Stimulated activated CD4-positive, alpha-beta T cell treated with anti-CD3 and anti-CD28 coated beads, TNF-alpha, amount 100 ng/mL, for 24 hours (primary cell): ENCODE results near the gene SOX5.
"Not testable (repeated sequence)": the region's sequence is repeated elsewhere in the genome, so short reads cannot be mapped to it uniquely, and the experiment has no call there.

Experiments
- DNase-seq, 3 experiments: peaks; one replicate each; pipeline ENCODE4 v3.0.0-alpha.2; 2020; ENCODE audit warnings: low read depth in 3 of 3

Gene SOX5

GRCh38 chr12:23546756-23547155 lies 402.7 kb downstream of the SOX5 start:
- DNase-seq: no peak

DNA sequence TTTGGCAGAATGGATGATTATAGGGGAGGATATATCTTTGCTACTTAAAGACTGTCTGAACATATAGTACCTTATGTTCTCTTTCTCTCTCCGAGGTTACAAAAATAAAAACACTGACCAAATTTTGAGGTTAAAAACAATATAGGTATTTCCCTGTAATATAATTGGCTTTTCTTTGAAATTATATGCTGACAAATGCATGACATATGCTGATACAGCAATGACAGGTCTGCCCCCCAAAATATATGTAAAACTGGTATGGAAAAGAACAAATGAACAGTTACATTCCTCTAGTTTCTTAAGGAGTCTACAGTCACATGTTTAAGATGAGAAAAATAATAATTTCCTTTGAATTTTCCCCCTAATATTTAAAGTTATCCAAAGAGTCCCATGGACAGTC lies 405.7 kb downstream of the SOX5 start:
- DNase-seq: no peak

GRCh38 chr12:23542187-23542586 lies 407.3 kb downstream of the SOX5 start:
- DNase-seq: no peak

DNA sequence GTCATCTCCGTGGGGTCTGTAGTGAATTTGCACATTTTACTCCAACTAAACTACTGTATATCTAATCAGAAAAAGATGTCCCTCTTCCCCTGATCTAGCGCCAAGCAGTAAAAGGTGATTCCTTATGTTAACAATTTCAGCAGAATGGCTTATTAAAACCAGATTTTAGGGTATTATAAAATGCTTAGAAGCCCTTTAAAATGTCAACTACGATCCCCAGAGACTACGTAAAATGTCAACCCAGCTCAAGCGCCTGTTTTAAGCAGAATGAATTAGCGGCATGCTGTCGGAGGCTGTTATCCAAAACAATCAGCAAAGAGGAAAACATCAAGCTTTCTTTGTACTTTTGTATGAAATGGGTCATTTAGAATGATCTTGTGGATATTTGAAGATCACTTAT lies 408.9 kb downstream of the SOX5 start:
- no peak for DNase-seq

- no peak for DNase-seq
Measured at GRCh38 chr12:23536293-23536692, 413.2 kb downstream of the SOX5 start.

GRCh38 chr12:23535441-23535840 lies 414.0 kb downstream of the SOX5 start:
- no peak for DNase-seq

DNA sequence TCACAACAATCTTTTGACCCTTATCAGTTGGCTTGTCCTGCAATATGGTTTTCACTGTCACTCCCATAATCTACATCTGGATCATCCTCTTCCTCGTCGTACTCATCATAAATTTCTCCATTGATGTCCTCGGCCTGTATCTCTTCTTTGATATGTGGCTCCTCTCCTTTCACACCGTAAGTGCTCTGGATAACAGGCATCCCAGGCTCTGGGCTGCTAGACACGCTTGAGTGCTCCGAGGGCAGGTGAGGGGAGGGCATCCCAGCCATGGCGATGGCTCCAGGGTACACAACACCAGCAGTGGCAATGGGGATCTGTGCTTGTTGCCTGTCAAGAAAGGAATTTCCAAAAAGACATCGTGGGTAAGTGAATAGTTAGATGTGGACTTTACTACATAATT lies 415.3 kb downstream of the SOX5 start:
- no peak for DNase-seq

GRCh38 chr12:23533699-23534098 lies 415.8 kb downstream of the SOX5 start:
- no peak for DNase-seq

DNA sequence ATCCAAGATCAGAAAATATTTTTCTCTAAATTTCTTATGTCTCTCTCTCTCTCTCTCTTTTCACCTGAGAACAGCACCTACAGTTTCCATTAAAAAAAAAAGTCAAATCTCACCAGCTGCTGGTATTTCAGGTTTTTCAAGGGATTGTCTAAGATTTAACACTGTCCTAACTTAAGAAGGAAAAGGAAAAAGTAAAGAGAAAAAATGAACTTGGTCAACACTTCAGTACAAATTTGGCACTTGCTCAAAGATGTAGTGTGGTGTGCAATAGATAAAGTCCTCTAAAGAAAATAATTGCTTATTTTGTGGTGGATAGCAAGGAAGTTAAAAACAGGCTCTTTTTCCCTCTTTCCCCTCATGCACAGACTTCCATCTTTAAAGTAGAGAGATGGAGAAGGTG lies 416.2 kb downstream of the SOX5 start:
- DNase-seq: no peak

GRCh38 chr12:23528316-23528715 lies 421.2 kb downstream of the SOX5 start:
- DNase-seq: no peak

GRCh38 chr12:23525450-23526072 lies 423.9 kb downstream of the SOX5 start:
- DNase-seq: no peak

DNA sequence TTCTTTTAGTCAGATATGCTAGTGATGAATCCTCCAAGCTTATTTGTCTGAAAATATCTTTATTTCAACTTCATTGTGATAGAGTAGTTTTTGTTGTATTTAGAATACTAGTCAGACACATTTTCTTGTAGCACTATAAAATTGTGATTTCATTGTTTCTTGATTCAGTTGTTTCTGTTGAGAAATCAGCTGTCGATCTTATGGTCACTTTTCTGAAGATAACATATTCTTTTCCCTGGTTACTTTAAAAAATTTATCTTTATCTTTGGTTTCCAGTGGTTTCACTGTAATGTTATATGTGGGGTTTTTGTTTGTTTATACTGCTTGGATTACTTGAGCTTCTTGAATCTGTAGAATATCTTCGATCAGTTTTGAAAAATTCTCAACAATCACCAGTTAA lies 426.1 kb downstream of the SOX5 start:
- no peak for DNase-seq

GRCh38 chr12:23519444-23519843 lies 430.0 kb downstream of the SOX5 start:
- DNase-seq: not testable (repeated sequence)

DNA sequence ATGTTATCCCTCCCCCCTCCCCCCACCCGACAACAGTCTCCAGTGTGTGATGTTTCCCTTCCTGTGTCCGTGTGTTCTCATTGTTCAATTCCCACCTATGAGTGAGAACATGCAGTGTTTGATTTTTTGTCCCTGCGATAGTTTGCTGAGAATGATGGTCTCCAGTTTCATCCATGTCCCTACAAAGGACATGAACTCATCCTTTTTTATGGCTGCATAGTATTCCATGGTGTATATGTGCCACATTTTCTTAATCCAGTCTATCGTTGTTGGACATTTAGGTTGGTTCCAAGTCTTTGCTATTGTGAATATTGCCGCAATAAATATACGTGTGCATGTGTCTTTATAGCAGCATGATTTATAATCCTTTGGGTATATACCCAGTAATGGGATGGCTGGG lies 433.7 kb downstream of the SOX5 start:
- DNase-seq: not testable (repeated sequence)

- no peak for DNase-seq
Measured at GRCh38 chr12:23510484-23510883, 439.0 kb downstream of the SOX5 start.

- not testable (repeated sequence) for DNase-seq
Measured at GRCh38 chr12:23509832-23510231, 439.6 kb downstream of the SOX5 start.

DNA sequence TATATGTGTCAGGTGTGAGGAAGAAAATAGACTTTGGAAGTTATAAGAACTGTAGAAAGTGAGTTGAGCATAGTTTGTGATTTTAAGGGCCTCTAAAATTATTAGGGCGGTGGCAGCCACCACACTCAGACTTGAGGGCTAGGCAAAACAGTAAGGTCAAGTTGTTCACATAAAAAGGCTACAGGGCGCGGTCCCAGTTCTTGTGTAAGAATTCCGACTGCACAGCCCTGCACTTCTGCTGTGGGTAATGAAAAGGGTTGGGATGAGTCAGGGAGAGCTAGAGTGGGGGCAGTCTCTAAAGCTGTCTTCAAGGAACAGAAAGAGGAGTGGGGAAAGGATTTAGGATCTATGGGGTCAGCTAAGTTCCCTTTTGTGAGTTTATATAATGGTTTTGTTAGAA lies 441.7 kb downstream of the SOX5 start:
- DNase-seq: not testable (repeated sequence)

- not testable (repeated sequence) for DNase-seq
Measured at GRCh38 chr12:23505736-23506135, 443.7 kb downstream of the SOX5 start.

DNA sequence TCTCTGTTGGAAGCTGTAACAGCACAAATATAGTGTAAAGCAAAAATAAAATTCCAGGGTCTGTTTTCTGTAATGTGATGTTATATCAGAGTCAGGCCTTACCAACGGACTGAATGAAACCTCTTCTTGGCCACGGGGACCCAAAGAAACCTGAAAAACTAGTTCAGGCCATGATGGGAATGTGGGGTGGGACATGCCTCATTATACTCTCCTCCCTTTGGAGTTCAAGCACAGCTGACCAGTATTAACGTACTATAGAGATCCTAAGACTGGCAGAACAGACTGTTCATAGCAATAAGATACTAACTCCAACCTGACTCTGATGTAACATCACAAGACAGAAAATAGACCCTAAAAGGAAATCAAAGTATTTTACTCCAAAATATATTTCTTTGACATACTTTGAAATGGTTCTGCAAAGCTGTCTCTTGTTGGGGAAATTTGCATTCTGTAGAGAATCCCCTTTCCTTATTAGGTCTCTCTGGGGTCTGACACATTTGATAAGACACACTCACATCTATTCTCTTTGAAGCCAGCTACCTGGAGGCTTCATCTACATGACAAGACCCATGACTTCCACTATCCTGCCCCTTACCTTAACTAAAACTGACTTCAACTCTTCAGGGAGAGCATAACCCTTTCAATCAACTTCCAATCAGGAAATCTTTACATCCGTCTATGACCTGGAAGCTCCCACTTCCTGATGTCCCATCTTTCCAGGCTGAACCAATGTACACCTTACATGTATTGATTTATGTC lies 444.6 kb downstream of the SOX5 start:
- no peak for DNase-seq

DNA sequence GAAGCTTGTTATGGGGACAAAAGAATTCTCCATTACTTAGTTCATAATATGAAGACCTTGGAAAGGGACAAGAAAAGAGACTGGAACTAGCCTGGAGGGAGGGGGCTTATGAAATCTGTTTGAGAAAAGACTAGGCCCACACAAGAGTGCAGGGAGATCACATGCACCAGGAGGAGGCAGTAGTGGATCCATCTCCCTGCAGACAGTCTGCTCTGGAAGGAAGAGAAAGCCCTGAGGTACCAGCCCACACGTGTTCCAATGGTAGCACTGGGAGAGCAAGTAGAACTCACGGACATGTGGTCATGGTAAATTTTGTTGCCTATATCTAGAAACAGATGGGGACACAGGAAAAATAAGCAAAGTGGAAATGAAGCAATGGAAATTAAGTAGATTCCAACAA lies 445.4 kb downstream of the SOX5 start:
- DNase-seq: no peak

GRCh38 chr12:23503544-23503943 lies 445.9 kb downstream of the SOX5 start:
- no peak for DNase-seq

GRCh38 chr12:23502259-23502658 lies 447.2 kb downstream of the SOX5 start:
- no peak for DNase-seq

DNA sequence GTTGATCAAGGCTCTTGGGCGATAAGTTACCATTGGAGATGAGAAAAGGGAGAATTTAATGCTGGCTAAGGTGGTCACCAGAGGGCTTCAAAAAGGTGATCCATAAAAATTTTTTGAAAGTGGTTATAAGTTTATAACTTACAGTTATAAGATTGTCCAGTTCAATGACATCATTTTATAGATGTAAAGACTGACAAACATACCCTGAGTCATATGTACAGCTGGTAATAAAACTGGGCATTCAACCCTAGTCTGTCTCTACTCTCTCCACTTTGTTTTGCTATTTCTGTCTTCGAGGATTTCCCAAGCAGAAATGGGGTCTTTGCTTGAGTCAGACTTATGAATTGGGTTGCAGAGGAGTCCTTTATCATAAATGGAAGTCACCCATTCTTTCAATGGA lies 454.0 kb downstream of the SOX5 start:
- DNase-seq: no peak

- no peak for DNase-seq
Measured at GRCh38 chr12:23493672-23494071, 455.8 kb downstream of the SOX5 start.
